Stimulated activated CD8-positive, alpha-beta memory T cell treated with anti-CD3 and anti-CD28 coated beads, Interleukin-4, amount 100 ng/mL, for 4 hours (primary cell): ENCODE measurements around the gene CACNA2D4.

ENCODE experiments used
- DNase-seq, 2 donors: peaks; one replicate each; pipeline ENCODE4 v3.0.0-alpha.2; 2020; ENCODE audit warnings: low read depth in 2 of 2, low spot score in 1 of 2

CACNA2D4 gene

DNA sequence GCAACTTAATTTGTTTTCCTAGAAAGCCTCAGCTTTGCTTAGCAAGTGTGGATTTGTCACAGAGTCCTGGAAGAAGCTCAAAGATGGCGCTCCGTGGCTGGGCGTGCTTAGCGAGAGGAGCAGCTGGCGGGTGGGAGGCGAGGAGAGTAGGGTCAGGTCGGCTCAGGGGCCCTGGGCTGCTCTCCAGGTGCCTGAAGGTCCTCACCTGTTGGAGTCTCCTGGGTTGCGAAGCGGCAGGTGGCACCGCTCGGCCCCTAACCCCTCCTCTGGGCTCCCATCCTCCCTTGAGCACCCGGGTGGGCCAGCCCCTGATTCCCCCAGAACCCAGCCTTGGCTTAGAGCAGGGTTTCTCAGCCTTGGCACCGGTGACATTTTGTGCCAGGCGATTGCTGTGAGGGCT is 73.0 kb downstream of the CACNA2D4 start:
- no peak for DNase-seq

- DNase-seq: no peak
Measured at GRCh38 chr12:1844661-1845409, 73.6 kb downstream of the CACNA2D4 start.

- no peak for DNase-seq
Measured at GRCh38 chr12:1844223-1844622, 74.2 kb downstream of the CACNA2D4 start.

- no peak for DNase-seq
Measured at GRCh38 chr12:1843641-1844005, 74.8 kb downstream of the CACNA2D4 start.

DNA sequence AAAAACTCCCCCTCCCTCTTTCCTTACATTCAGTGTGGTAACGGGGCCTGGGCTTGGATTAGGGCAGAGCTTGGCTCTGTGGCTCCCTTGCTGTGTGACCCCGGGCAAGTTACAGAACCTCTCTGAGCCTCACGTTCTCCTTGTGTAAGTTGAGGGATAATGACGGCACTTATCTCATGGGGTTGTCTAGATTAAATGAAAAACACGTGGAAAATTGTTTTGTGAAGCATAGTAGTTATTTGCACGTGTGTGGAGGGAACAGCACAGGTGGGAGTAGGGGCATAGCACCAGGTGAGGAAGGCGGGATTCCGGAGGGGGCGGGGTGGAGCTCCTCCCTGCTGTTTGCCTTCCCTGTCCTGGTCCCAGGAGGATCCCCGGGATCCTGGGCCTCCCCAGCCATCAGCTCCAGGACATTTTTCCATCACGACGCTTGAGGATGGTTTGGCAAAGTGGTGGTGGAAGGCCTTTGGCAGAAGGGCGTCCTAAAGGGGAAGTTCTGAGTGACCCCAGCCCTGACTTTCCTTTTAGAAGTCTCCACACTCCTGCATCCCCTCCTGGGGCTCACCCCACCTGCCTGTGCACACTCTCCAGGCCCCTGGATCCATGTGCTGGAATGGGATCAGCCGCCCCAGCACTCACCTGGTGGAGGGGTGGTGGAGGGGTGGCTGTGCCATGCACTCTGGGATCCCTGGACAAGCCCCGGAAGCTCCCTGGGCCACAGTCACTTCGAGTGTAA is 75.4 kb downstream of the CACNA2D4 start:
- DNase-seq: no peak

GRCh38 chr12:1842183-1842904 is 76.1 kb downstream of the CACNA2D4 start:
- no peak for DNase-seq

- no peak for DNase-seq
Measured at GRCh38 chr12:1841586-1842182, 76.8 kb downstream of the CACNA2D4 start.

- no peak for DNase-seq
Measured at GRCh38 chr12:1840981-1841425, 77.4 kb downstream of the CACNA2D4 start.

DNA sequence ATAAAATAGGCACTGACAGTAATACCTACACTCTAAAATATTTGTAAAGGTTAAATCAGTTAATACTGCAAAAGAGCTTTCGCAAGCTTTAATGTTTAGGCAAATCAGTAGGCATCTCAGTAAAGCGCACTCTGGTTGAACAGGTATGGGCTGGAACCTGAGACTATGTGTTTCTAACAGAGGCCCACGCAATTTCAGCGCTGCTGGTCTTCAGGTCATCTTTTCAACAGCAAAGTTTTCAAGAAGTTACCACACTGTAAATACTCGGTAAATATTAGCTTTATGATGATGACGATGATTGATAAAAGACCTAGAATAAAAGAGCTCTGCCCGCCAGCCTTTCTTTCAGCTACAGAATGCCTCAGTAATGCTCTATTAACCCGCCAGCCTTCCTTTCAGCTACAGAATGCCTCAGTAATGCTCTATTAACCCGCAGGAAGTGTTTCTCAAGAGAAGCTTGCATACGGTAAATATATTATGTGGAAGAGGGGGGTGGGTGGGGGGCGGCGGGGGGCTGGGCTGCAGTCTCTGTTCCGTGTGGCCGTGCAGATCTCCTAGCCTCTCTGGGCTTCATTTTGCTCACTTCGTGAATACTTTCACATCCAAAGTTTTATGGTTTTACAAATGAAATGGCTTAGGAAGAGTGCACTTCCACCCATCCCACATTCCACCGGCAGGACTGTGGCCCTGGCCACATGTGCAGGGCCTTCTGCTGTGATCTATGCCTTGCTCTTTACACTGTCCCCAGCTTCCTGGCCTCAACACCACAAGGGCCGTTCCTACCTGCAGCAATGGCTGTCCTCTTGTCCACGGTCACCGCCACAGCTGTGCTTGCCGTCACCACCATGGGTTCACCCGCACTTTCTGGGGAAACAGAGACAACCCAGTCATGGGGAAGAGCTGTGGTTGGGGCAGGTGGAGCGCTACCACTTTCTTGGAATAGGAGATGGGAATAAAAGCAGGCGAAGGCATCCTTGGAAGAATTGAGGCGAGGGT is 78.2 kb downstream of the CACNA2D4 start:
- DNase-seq: no peak

GRCh38 chr12:1839464-1839863 is 79.0 kb downstream of the CACNA2D4 start:
- no peak for DNase-seq

- no peak for DNase-seq
Measured at GRCh38 chr12:1838994-1839365, 79.5 kb downstream of the CACNA2D4 start.

DNA sequence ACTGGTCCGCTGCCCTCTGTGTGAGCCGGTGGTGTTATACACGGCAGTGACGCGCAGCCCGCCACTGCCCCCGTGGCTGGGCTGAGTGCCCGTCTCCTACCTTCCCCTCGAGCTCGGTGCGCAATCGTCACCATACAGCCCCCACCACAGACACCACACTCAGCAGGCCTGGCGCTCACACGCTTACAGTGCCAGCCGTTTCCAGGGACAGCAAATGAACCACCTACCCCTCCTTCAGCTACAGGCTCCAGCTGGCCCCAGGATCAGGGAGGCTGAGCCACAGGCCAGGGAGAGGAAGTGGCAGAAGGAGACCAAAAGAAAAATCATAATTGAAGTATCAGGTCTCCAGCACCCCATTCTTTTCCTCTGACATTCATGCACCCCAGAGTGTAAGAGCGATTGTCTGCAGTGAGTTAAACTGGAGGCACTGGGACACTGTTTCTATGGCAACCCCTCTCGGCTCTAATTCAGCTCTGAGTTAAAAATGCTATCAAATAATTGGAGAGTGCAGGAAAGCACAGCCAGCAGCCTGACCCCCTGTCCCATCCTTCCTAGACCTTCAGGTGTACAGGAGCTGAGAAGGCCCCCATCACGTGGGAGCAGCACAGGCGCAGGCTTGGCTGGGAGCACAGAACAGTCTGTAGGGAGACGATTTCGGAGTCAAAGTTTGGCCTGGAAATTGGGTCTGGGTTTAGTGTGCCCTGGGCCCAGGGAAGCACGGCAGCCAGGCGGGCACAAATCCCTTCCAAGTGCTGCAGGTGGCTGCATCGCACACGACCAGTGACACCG is 80.1 kb downstream of the CACNA2D4 start:
- no peak for DNase-seq

- DNase-seq: no peak
Measured at GRCh38 chr12:1837541-1838204, 80.8 kb downstream of the CACNA2D4 start.

GRCh38 chr12:1836854-1837421 is 81.5 kb downstream of the CACNA2D4 start:
- no peak for DNase-seq

- DNase-seq: no peak
Measured at GRCh38 chr12:1836241-1836803, 82.1 kb downstream of the CACNA2D4 start.

- DNase-seq: no peak
Measured at GRCh38 chr12:1835211-1836131, 83.0 kb downstream of the CACNA2D4 start.

DNA sequence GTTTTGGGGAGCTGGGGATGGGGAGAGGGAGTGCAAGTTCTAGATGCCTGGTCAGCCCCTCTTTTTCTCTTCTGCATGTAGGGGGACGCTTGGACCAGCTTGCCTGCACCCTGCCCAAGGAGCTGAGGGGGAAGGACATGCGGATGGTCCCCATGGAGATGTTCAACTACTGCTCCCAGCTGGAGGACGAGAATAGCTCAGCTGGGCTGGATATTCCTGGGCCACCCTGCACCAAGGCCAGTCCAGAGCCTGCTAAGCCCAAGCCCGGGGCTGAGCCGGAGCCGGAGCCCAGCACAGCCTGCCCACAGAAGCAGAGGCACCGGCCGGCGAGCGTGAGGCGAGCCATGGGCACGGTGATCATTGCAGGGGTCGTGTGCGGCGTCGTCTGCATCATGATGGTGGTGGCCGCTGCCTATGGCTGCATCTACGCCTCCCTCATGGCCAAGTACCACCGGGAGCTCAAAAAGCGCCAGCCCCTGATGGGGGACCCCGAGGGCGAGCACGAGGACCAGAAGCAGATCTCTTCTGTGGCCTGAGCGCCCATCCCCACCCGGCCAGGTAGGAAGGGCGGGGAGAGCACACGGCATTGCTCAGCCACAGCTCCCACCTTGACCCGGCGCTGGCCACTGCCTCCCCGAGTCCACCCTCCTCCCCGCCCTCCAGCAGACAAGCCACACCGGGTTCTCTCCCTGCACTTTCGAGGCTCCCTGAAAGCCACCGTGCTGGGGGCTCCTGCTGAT is 84.1 kb downstream of the CACNA2D4 start:
- DNase-seq: no peak
